Forelimb muscle (tissue), 1 donor: ENCODE measurements around the gene C20orf204. TPM values are rescaled to one million over a fixed set of nuclear protein-coding genes. Genes with fewer than 3 reads are reported as not detected.

Source experiments
- DNase-seq: peaks from one replicate; pipeline ENCODE4 v3.0.0-alpha.2; 2013; ENCODE audit warnings: low read depth
- polyA plus RNA-seq: library from polyadenylated mRNA; unstranded; fragments of 120-200 nt; gene quantifications from one replicate; pipeline ENCODE4 v1.2.1, GENCODE V29; 2013; ENCODE audit not compliant: insufficient read length

The C20orf204 gene
- polyA plus RNA-seq, 1 donor, result 1.4 TPM

GRCh38 chr20:64071341-64072332, 35.7 kb downstream of the C20orf204 start:
- no peak for DNase-seq

GRCh38 chr20:64072498-64073063, 36.6 kb downstream of the C20orf204 start:
- no peak for DNase-seq

- no peak for DNase-seq
These were observed 37.6 kb downstream of the C20orf204 start for GRCh38 chr20:64073476-64074183.

- no peak for DNase-seq
These were observed 38.3 kb downstream of the C20orf204 start for GRCh38 chr20:64074184-64074789.

GRCh38 chr20:64074963-64075362, 39.0 kb downstream of the C20orf204 start:
- DNase-seq, result no peak

GRCh38 chr20:64075556-64075955, 39.6 kb downstream of the C20orf204 start:
- DNase-seq, result no peak

- no peak for DNase-seq
These were observed 40.3 kb downstream of the C20orf204 start for GRCh38 chr20:64076061-64076997.

- no peak for DNase-seq
These were observed 41.1 kb downstream of the C20orf204 start for GRCh38 chr20:64077094-64077493.

GRCh38 chr20:64077541-64077875, 41.5 kb downstream of the C20orf204 start:
- no peak for DNase-seq

GRCh38 chr20:64077876-64078551, 42.0 kb downstream of the C20orf204 start:
- no peak for DNase-seq

- no peak for DNase-seq
These were observed 42.9 kb downstream of the C20orf204 start for GRCh38 chr20:64078934-64079272.

- DNase-seq, result peak; percentile 38
These were observed 43.5 kb downstream of the C20orf204 start, which contains the start of gene RGS19 for GRCh38 chr20:64079273-64080012. Gene RGS19 (minus strand): TSS chr20:64079518. CDS start chr20:64076886, 2,632 bp downstream.

GRCh38 chr20:64080013-64080812, 44.2 kb downstream of the C20orf204 start, which contains the start of gene OPRL1:
Gene OPRL1 (plus strand): TSS chr20:64080082. CDS start chr20:64092721, 12,639 bp downstream.
- DNase-seq, result no peak

GRCh38 chr20:64080813-64081623, 45.0 kb downstream of the C20orf204 start:
- no peak for DNase-seq

GRCh38 chr20:64081624-64081964, 45.6 kb downstream of the C20orf204 start:
- no peak for DNase-seq

GRCh38 chr20:64082126-64082731, 46.2 kb downstream of the C20orf204 start:
- no peak for DNase-seq

GRCh38 chr20:64082820-64083377, 46.9 kb downstream of the C20orf204 start:
- no peak for DNase-seq
